Stimulated activated CD8-positive, alpha-beta memory T cell treated with anti-CD3 and anti-CD28 coated beads, Interleukin-2, amount 100 ng/mL, for 48 hours (primary cell): ENCODE results near the gene ARGLU1.
"Not testable (repeated sequence)": the region's sequence is repeated elsewhere in the genome, so short reads cannot be mapped to it uniquely, and the experiment has no call there.

Experiments used
- DNase-seq, 2 donors: peaks; one replicate each; pipeline ENCODE4 v3.0.0-alpha.2; 2020; ENCODE audit warnings: low read depth in 2 of 2

Gene ARGLU1

GRCh38 chr13:106567474-106568298 is at the start of gene ARGLU1:
Gene ARGLU1, minus strand, starts transcription at chr13:106568137. Its CDS starts 218 bp downstream, at chr13:106567919.
- DNase-seq: peak; percentile 90 to 92

DNA sequence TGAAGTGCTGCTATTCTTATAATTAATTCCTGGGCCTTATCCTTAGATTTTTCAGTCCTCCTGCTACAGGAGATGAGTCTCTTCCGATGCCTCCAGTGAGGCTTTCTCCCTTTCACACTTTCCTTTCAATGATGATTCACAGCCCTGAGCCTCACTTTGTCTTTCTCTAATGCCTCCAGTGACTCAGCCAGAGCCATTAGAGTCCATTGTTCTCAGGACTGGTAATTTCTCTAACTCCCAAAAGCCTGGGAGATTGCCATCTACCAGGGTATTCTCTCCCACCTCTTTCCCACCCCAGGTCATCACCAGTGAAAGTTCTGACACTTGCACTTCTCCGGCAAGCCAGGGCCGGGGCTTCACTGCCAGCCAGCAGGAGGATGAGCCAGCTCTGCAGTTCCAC is 49.6 kb upstream of the ARGLU1 start:
- DNase-seq: no peak

- no peak for DNase-seq
These were observed 48.8 kb upstream of the ARGLU1 start for GRCh38 chr13:106616729-106617128.

GRCh38 chr13:106614874-106615273 is 46.9 kb upstream of the ARGLU1 start:
- no peak for DNase-seq

- DNase-seq: no peak
These were observed 44.8 kb upstream of the ARGLU1 start for GRCh38 chr13:106612688-106613087.

GRCh38 chr13:106610486-106610885 is 42.5 kb upstream of the ARGLU1 start:
- DNase-seq: no peak

GRCh38 chr13:106609116-106609515 is 41.2 kb upstream of the ARGLU1 start:
- DNase-seq: no peak

DNA sequence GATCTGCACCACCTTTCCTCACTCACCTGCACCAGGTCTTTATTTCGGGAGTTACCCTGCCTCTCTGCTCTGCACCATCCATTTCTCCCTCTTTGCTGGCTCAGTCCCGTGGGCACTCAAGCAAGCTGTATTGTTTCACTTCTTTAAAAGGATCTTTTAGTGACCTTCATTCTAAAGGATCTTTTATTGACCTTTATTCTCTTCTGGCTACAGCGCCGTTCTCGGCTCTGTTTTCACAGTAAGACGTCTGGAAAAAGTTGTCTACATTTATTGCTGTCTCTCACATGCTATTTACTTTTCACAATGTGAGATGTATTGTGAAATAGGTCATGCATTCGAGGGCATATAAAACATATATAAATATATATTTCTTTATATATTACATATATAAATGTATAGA is 35.6 kb upstream of the ARGLU1 start:
- no peak for DNase-seq

GRCh38 chr13:106602178-106602577 is 34.2 kb upstream of the ARGLU1 start:
- DNase-seq: no peak

DNA sequence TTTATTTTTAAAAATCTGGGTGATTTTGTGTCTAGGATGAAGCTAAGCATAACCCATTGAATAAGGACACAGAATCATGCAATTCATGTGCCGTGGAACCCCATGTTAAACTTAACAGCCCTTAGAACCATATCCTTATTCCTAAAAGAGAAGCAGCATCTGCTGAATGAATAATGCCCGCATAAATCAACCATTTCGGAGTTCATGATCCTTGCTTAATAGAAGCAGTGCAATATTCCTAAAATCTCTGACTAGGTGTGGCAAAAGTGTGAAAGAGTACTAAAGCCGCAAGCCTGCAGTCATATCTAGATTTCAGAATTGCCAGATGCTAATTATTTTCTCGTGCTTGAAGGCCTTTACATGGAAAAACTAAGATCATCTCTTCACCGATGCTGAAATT is 33.6 kb upstream of the ARGLU1 start:
- DNase-seq: no peak

DNA sequence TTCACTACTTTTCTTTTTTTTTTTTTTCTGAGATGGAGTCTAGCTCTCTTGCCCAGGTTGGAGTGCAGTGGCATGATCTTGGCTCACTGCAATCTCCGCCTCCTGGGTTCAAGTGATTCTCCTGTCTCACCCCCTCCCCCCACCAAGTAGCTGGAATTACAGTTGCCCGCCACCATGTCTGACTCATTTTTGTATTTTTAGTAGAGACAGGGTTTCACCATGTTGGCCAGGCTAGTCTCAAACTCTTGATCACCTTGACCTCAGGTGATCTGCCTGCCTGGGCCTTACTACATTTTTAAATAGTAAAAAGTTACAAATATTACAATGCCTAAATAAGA is 32.8 kb upstream of the ARGLU1 start:
- DNase-seq: not testable (repeated sequence)

DNA sequence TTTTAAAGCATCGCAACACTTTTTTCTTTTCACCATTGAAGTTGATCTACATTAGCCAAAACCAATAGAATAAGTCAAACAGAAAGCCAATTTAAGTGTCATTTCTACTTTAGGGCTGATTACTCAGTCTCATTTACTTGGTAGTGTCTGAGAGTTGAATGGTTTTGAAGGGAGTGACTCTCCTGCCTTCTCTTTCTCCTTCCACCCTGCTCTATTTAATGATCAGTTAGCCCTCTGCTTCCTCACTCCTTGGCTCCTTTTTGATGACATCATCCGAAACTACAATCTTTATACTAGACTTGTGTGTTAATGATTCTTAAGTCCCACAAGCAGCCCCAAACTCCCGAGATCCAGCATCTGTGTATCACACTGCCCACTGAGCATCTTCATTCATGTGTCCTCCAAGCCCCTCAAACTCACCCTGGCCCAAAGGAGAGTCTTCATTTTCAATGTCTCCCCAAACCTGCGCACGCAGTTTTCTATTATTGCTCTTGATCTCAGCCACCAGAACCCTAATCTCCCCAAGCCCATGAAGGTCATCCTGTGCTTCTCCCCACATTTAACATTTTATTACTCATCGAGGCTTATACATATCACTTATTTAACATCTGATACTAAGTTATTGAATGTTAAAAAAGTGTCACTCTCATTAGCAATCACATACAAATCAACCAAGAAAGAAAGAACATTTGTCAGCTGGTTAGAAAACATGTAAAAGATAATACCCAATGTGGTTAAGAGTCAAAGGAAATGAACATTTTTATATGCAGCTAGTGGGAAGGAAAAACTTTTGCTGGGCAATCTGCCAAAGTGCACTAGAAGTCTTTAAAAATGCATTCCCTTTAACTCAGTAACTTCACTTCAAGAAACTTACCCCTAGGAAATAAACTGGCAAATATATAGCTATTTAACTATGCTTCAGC is 32.2 kb upstream of the ARGLU1 start:
- DNase-seq: no peak

GRCh38 chr13:106597749-106598395 is 29.9 kb upstream of the ARGLU1 start:
- DNase-seq: no peak

- no peak for DNase-seq
These were observed 29.2 kb upstream of the ARGLU1 start for GRCh38 chr13:106597186-106597585.

GRCh38 chr13:106596275-106596937 is 28.5 kb upstream of the ARGLU1 start:
- DNase-seq: no peak

GRCh38 chr13:106595625-106596024 is 27.7 kb upstream of the ARGLU1 start:
- DNase-seq: no peak

GRCh38 chr13:106594980-106595379 is 27.0 kb upstream of the ARGLU1 start:
- no peak for DNase-seq

- DNase-seq: no peak
These were observed 25.2 kb upstream of the ARGLU1 start for GRCh38 chr13:106593132-106593531.

DNA sequence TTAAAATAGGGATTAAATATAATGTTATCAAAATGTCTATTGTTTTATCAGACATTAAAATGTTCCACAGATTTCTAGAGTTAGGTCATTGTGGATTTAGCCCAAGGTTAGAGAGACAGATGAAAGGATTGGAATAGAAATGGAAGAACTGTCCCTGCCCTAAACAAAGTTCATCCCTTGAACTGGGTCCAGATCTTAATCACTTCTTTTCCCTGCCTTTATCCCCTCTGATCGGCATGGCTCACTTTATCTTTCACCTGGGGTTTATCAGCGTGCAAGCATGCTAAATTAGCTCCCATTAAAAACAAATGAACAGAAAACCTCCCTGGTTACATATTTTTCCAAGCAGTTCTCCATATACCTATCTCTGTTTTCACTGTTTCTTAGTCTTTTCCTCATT is 23.4 kb upstream of the ARGLU1 start:
- no peak for DNase-seq

GRCh38 chr13:106589716-106590115 is 21.8 kb upstream of the ARGLU1 start:
- DNase-seq: no peak

DNA sequence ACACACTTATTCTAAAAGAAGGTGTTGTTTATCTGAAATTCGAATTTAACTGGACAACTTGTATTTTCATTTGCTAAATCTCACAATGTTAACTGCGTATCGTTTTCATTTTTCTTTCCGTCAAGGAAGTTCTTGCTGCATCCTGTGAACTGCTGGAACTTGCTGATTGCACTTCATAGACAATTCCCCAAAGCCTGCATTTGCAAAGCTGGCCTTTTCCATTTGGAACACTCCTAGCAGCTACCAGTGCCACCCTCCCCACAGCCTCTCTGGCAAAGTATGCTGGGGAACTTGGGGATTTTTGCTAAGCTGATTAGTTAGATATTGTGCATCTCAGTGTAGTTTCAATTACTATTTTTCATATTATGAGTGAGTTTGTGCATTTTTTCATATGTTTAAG is 20.4 kb upstream of the ARGLU1 start:
- DNase-seq: no peak

DNA sequence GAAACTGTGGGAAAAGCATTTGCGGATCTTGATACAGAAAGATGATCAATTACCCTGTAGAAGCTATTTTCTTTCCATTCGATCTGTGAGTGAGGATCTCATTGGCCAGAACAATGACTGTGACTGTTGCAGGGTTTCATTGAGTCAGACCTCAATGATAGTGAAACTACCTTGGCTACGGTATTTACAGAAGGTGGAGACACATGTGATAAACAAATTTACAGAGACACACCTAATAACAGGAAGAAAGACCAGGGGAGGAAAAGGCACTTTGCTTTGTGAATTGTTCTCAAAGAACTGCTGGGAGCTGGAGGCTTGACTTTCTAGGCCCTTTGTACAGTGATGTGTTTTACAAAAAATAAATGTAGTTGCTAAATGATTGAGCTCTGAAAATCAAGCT is 19.9 kb upstream of the ARGLU1 start:
- DNase-seq: no peak
